PFSK-1 (cell line): ENCODE data around the gene IRF1.

Source experiments
- FOXP2 ChIP-seq: optimal IDR thresholded peaks from 2 replicates; pipeline ENCODE3; 2011; ENCODE audit warnings: borderline replicate concordance, control low read depth, inconsistent platforms; ENCODE audit not compliant: insufficient read depth; ENCODE audit errors: extremely low read length, extremely low read depth
- POLR2AphosphoS5 ChIP-seq: IDR thresholded peaks from 2 replicates; pipeline ENCODE4 v1.6.1; 2012; ENCODE audit warnings: low read depth, mild to moderate bottlenecking, control low read depth, low read length, moderate library complexity
- SIN3A ChIP-seq: IDR thresholded peaks from 2 replicates; pipeline ENCODE4 v1.6.1; 2012; ENCODE audit warnings: mild to moderate bottlenecking, low read length, moderate library complexity, borderline replicate concordance; ENCODE audit not compliant: insufficient read depth
- TAF1 ChIP-seq: IDR thresholded peaks from 2 replicates; pipeline ENCODE4 v1.6.1; 2012; ENCODE audit warnings: low read length, control low read depth, borderline replicate concordance; ENCODE audit not compliant: insufficient read depth
- TF ChIP-seq, protein P1 (sequence below), 2 experiments: IDR thresholded peaks; 2 replicates each; pipeline versions ENCODE4 v1.6.1 to v1.8.0; 2011 to 2012; ENCODE audit warnings: low read depth in 2 of 2, low read length in 2 of 2, control low read depth in 1 of 2, inconsistent platforms in 1 of 2, mild to moderate bottlenecking in 1 of 2, moderate library complexity in 1 of 2; ENCODE audit not compliant: insufficient read depth in 1 of 2

Gene IRF1

GRCh38 chr5:132451387-132451786 lies 39.2 kb downstream of the IRF1 start:
- TF ChIP-seq POLR2AphosphoS5 = no peak
- TF ChIP-seq FOXP2 = no peak
- TF ChIP-seq SIN3A = no peak
- no peak for TF ChIP-seq TAF1
- TF ChIP-seq, protein P1, sequence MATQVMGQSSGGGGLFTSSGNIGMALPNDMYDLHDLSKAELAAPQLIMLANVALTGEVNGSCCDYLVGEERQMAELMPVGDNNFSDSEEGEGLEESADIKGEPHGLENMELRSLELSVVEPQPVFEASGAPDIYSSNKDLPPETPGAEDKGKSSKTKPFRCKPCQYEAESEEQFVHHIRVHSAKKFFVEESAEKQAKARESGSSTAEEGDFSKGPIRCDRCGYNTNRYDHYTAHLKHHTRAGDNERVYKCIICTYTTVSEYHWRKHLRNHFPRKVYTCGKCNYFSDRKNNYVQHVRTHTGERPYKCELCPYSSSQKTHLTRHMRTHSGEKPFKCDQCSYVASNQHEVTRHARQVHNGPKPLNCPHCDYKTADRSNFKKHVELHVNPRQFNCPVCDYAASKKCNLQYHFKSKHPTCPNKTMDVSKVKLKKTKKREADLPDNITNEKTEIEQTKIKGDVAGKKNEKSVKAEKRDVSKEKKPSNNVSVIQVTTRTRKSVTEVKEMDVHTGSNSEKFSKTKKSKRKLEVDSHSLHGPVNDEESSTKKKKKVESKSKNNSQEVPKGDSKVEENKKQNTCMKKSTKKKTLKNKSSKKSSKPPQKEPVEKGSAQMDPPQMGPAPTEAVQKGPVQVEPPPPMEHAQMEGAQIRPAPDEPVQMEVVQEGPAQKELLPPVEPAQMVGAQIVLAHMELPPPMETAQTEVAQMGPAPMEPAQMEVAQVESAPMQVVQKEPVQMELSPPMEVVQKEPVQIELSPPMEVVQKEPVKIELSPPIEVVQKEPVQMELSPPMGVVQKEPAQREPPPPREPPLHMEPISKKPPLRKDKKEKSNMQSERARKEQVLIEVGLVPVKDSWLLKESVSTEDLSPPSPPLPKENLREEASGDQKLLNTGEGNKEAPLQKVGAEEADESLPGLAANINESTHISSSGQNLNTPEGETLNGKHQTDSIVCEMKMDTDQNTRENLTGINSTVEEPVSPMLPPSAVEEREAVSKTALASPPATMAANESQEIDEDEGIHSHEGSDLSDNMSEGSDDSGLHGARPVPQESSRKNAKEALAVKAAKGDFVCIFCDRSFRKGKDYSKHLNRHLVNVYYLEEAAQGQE (IDR thresholded peaks at IDR 0.05; ENCODE audit: insufficient read depth in 1 of 2, low read depth in 2 of 2, low read length in 2 of 2) = no peak

DNA sequence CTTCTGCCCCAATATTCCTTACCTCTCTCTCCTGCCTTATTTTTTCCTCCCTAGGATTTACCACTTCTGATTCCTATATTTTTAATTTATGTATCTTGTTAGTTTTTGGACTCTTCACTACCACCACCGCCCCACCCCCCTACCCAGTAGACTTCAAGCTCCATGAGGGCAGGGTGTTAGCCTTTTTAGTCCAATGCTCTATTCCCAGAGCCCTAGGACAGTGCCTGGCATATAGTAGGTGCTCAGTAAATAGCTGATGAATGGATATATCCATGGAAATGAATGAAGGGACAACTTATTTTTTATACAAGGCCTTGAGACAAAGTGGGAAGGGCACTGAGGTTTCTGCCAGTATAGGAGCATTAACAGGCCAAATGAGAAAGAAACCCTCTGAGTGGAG lies 41.5 kb downstream of the IRF1 start:
- TF ChIP-seq SIN3A (no peak), FOXP2 (no peak), TAF1 (no peak), POLR2AphosphoS5 (no peak)
- TF ChIP-seq, protein P1 (IDR thresholded peaks at IDR 0.05; ENCODE audit: insufficient read depth in 1 of 2, low read depth in 2 of 2, low read length in 2 of 2) = no peak

- TF ChIP-seq, protein P1 (IDR thresholded peaks at IDR 0.05; ENCODE audit: insufficient read depth in 1 of 2, low read depth in 2 of 2, low read length in 2 of 2) = no peak
- no peak for TF ChIP-seq POLR2AphosphoS5
- TF ChIP-seq TAF1 = no peak
- no peak for TF ChIP-seq FOXP2
- no peak for TF ChIP-seq SIN3A
These were observed 43.4 kb downstream of the IRF1 start for GRCh38 chr5:132447196-132447595.

DNA sequence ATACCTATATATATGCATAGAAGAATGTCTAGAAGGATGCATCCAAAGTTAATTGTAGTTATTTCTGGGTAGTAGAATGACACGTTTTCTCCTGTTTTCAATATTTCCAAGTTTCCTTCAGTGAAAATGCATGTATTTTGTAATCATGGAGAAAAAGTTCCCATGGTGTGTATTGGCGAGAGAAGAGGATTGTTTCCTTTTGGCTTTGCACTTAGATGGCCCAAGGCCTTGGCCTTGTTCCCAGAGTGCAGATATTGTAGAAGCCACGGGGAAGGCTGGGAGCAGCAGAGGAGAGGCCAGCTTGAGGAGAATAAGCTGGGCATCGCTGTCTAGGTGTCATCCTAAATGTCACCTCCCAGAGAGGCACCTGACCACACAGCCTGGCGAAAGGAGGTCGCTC lies 44.0 kb downstream of the IRF1 start:
- TF ChIP-seq TAF1 (no peak), POLR2AphosphoS5 (no peak), SIN3A (no peak), FOXP2 (no peak)
- TF ChIP-seq, protein P1 (IDR thresholded peaks at IDR 0.05; ENCODE audit: insufficient read depth in 1 of 2, low read depth in 2 of 2, low read length in 2 of 2) = no peak

DNA sequence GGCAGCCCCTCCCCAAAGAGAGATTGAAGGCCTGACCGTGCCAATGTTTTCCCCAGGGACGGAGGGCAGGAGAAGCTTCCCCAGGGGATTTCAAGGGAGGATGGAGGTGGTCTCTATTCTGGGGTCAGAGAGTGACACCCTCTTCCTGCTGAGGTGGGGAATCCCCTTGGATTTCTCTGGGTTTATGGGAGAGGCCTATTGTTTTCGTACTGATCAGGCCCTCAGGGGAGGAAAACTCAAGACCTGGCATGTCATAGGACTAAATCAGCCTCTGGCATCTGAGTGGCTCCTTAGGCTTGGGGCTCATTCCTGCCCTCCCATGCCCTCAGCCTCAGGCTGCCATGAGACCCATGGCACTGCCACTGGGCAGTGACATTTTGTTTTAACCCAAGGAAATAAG lies 44.6 kb downstream of the IRF1 start:
- no peak for TF ChIP-seq SIN3A
- TF ChIP-seq, protein P1 (IDR thresholded peaks at IDR 0.05; ENCODE audit: insufficient read depth in 1 of 2, low read depth in 2 of 2, low read length in 2 of 2) = no peak
- no peak for TF ChIP-seq FOXP2
- no peak for TF ChIP-seq TAF1
- TF ChIP-seq POLR2AphosphoS5 = no peak
